Osteoblast (primary cell): Measurements from ENCODE around the gene BICRA. TPM values are rescaled to one million over a fixed set of nuclear protein-coding genes. Genes with fewer than 3 reads are reported as not detected.

Experiments
- DNase-seq: peaks from one replicate; pipeline ENCODE4 v3.0.0; 2011; ENCODE audit warnings: low spot score, mixed read lengths; ENCODE audit not compliant: insufficient read length; ENCODE audit errors: missing footprints
- H2AFZ ChIP-seq: 2 replicates; pipeline ENCODE4 v1.6.0; 2011; ENCODE audit warnings: mild to moderate bottlenecking, low read length
- H3K27ac ChIP-seq: 2 replicates; pipeline ENCODE4 v1.5.1; 2011; ENCODE audit warnings: mild to moderate bottlenecking, low read depth, low read length, moderate library complexity
- H3K27me3 ChIP-seq: 2 replicates; pipeline ENCODE4 v1.6.0; 2012; ENCODE audit warnings: mild to moderate bottlenecking, control low read depth, inconsistent platforms, low read length, moderate library complexity; ENCODE audit not compliant: insufficient read depth
- H3K36me3 ChIP-seq: 2 replicates; pipeline ENCODE4 v1.5.1; 2011; ENCODE audit warnings: mild to moderate bottlenecking, low read length, control low read depth, moderate library complexity; ENCODE audit not compliant: insufficient read depth
- H3K4me1 ChIP-seq: 2 replicates; pipeline ENCODE4 v1.5.1; 2011; ENCODE audit warnings: mild to moderate bottlenecking, low read length, control low read depth, moderate library complexity; ENCODE audit not compliant: insufficient read depth
- H3K4me2 ChIP-seq: 2 replicates; pipeline ENCODE4 v1.6.0; 2011; ENCODE audit warnings: mild to moderate bottlenecking, low read length; ENCODE audit not compliant: insufficient read depth
- H3K4me3 ChIP-seq: fragments of 200-600 bp; sonication (generic); 3 replicates; pipeline ENCODE4 v1.5.1; 2012; ENCODE audit warnings: mild to moderate bottlenecking, low read length, inconsistent platforms; ENCODE audit not compliant: insufficient read depth
- H3K79me2 ChIP-seq: 2 replicates; pipeline ENCODE4 v1.6.0; 2012; ENCODE audit warnings: mild to moderate bottlenecking, low read length, control low read depth, inconsistent platforms; ENCODE audit not compliant: insufficient read depth
- H3K9me3 ChIP-seq: 2 replicates; pipeline ENCODE4 v1.5.1; 2011; ENCODE audit warnings: low read depth, low read length, control low read depth
- H4K20me1 ChIP-seq: 2 replicates; pipeline ENCODE4 v1.6.0; 2012; ENCODE audit warnings: mild to moderate bottlenecking, low read length, control low read depth; ENCODE audit not compliant: insufficient read depth
- CTCF ChIP-seq: IDR thresholded peaks from 2 replicates; pipeline ENCODE4 v1.5.1; 2011; ENCODE audit warnings: mild to moderate bottlenecking, low read depth, low read length, moderate library complexity; ENCODE audit errors: extremely low read depth
- total RNA-seq: library from RNA; depleted of rRNA; stranded (reverse); fragments of >200 nt; gene quantifications from 2 replicates; pipeline ENCODE4 v1.2.3, GENCODE V29; 2012

BICRA gene
- total RNA-seq, 1 donor: 4.7 TPM

GRCh38 chr19:47651691-47652090 is 42.8 kb downstream of the BICRA start:
- H2AFZ ChIP-seq: no peak overlapping the region
- no peak for TF ChIP-seq CTCF
- H3K36me3 ChIP-seq: peaks cover 3% of the 10 kb centered on the region
- no peaks in the 10 kb centered on the region for H3K4me1 ChIP-seq
- DNase-seq: peak; percentile 5
- no peaks in the 10 kb centered on the region for H3K9me3 ChIP-seq
- no peak overlapping the region for H3K4me2 ChIP-seq
- H4K20me1 ChIP-seq: peaks cover 67% of the 10 kb centered on the region
- H3K27me3 ChIP-seq: no peaks in the 10 kb centered on the region
- H3K79me2 ChIP-seq: peaks cover 89% of the 10 kb centered on the region
- H3K4me3 ChIP-seq: no peak overlapping the region
- no peak overlapping the region for H3K27ac ChIP-seq

- Histone ChIP-seq H4K20me1 (peaks cover 61% of the 10 kb centered on the region), H3K4me2 (no peak overlapping the region), H3K4me1 (no peaks in the 10 kb centered on the region), H2AFZ (no peak overlapping the region), H3K36me3 (no peaks in the 10 kb centered on the region), H3K27me3 (no peaks in the 10 kb centered on the region), H3K9me3 (no peaks in the 10 kb centered on the region), H3K79me2 (peaks cover 87% of the 10 kb centered on the region), H3K27ac (no peak overlapping the region), H3K4me3 (no peak overlapping the region)
- no peak for DNase-seq
- no peak for TF ChIP-seq CTCF
Measured at GRCh38 chr19:47652285-47652684, 43.4 kb downstream of the BICRA start.

- H2AFZ ChIP-seq: no peak overlapping the region
- H4K20me1 ChIP-seq: peaks cover 52% of the 10 kb centered on the region
- TF ChIP-seq CTCF: no peak
- H3K27me3 ChIP-seq: no peaks in the 10 kb centered on the region
- no peak overlapping the region for H3K27ac ChIP-seq
- no peak overlapping the region for H3K4me3 ChIP-seq
- H3K4me2 ChIP-seq: no peak overlapping the region
- no peaks in the 10 kb centered on the region for H3K9me3 ChIP-seq
- H3K36me3 ChIP-seq: no peaks in the 10 kb centered on the region
- H3K4me1 ChIP-seq: no peaks in the 10 kb centered on the region
- DNase-seq: no peak
- peaks cover 89% of the 10 kb centered on the region for H3K79me2 ChIP-seq
Measured at GRCh38 chr19:47653856-47654255, 44.9 kb downstream of the BICRA start.

- peak; percentile 14 for DNase-seq
- Histone ChIP-seq H3K9me3 (no peaks in the 10 kb centered on the region), H3K36me3 (no peaks in the 10 kb centered on the region), H3K4me3 (no peak overlapping the region), H3K79me2 (peaks cover 83% of the 10 kb centered on the region), H3K4me2 (no peak overlapping the region), H2AFZ (no peak overlapping the region), H3K27me3 (no peaks in the 10 kb centered on the region), H3K27ac (peak overlapping the region; percentile 59), H3K4me1 (peaks cover 24% of the 10 kb centered on the region), H4K20me1 (peaks cover 25% of the 10 kb centered on the region)
- TF ChIP-seq CTCF: no peak
Measured at GRCh38 chr19:47657719-47658118, 48.8 kb downstream of the BICRA start.
